ENCODE measurements around the gene ERI3. TPM values are rescaled to one million over a fixed set of nuclear protein-coding genes. Genes with fewer than 3 reads are reported as not detected.

ERI3 gene
- total and polyA plus RNA-seq, 10 of the 15 experiments (the other 5 are each of a cell fraction or from before 2014, with no cell fraction given), result 20.6 to 90.4 (median 41.2) TPM

DNA sequence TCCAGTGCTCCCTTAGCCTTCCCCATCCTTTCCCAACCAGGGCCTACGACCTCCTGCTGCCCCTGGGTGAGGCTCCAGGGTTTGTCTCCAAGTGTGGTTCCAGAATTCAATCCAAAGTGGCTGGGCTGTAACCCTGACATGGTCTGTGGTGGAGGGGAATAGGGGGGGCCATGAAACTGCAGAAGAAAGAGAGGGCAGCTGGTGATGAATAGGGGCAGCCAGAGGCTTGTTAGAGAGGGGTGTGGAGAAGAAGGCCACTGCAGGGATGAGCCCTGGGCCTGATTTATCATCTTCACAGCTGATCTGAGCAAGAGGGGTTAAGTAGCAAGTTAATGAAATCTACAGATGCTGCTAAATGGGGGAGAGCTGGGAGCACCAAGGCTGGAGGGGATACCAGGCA, 12.9 kb upstream of the ERI3 start:
- Histone ChIP-seq H3K4me1 (ENCODE audit: control insufficient read depth, insufficient read depth, low read length) (peaks cover under 1% of the 10 kb centered on the region; the same call in 1 of the 2 replicates), H3K4me3 (no peak overlapping the region), H2AFZ (ENCODE audit: control insufficient read depth, low read depth, low read length) (no peak overlapping the region), H3K27ac (ENCODE audit: control insufficient read depth, insufficient read depth) (no peak overlapping the region), H3K27me3 (replicated peaks in 1 of 2; ENCODE audit: control insufficient read depth in 2 of 2, insufficient read depth in 2 of 2, low read length in 1 of 2) (peaks cover 0 to 1% of the 10 kb centered on the region in 2 experiments; a peak in 1 of 4 replicates), H3K4me2 (ENCODE audit: control insufficient read depth, insufficient read depth) (no peak overlapping the region), H3K36me3 (ENCODE audit: control insufficient read depth in 2 of 2, insufficient read depth in 2 of 2, low read length in 1 of 2) (no peaks in the 10 kb centered on the region), H3K9ac (ENCODE audit: control insufficient read depth, insufficient read depth, low read length) (no peak overlapping the region), H4K20me1 (ENCODE audit: control insufficient read depth, insufficient read depth) (no peaks in the 10 kb centered on the region), H3K79me2 (ENCODE audit: control insufficient read depth, insufficient read depth, low read length) (no peaks in the 10 kb centered on the region), H3K9me3 (replicated peaks; ENCODE audit: control insufficient read depth, insufficient read depth, low read length) (no peaks in the 10 kb centered on the region)
- SMC1A ChIA-PET (ENCODE audit: uncharacterized antibody, unreplicated experiment), result no interaction called here
- FAIRE-seq (no peak), ATAC-seq (no peak), DNase-seq (ENCODE audit: low read depth, low spot score) (no peak)
- no TSS peak for BruUV-seq (replicated peaks)
- TF ChIP-seq HDGF (IDR thresholded peaks at IDR 0.05), result no peak
- no peak for TF ChIP-seq DPF2 (IDR thresholded peaks at IDR 0.05)
- TF ChIP-seq NFYA (IDR thresholded peaks at IDR 0.05; ENCODE audit: borderline replicate concordance, low read depth, low read length), result no peak
- TF ChIP-seq, protein P1, sequence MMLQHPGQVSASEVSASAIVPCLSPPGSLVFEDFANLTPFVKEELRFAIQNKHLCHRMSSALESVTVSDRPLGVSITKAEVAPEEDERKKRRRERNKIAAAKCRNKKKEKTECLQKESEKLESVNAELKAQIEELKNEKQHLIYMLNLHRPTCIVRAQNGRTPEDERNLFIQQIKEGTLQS (IDR thresholded peaks at IDR 0.05; ENCODE audit: borderline replicate concordance, extremely low read depth, low read depth, low read length), result no peak
- no peak for TF ChIP-seq EGR1 (IDR thresholded peaks at IDR 0.05; ENCODE audit: borderline replicate concordance in 1 of 2, low read depth in 2 of 2, low read length in 2 of 2)
- no peak for TF ChIP-seq CBX5 (IDR thresholded peaks at IDR 0.05; ENCODE audit: low read depth)
- no peak for TF ChIP-seq CUX1 (IDR thresholded peaks at IDR 0.05; ENCODE audit: insufficient replicate concordance, low read depth, low read length)
- no peak for TF ChIP-seq REST (IDR thresholded peaks at IDR 0.05; ENCODE audit: low read depth, low read length)
- TF ChIP-seq ZNF24 (IDR thresholded peaks at IDR 0.05), result no peak
- TF ChIP-seq BRCA1 (IDR thresholded peaks at IDR 0.05; ENCODE audit: low read depth, low read length), result no peak
- RAD21 ChIA-PET (ENCODE audit: unreplicated experiment), result no interaction called here
- POLR2A ChIA-PET, result no interaction called here
- intact Hi-C loops (cut with micrococcal nuclease; ENCODE audit: unreplicated experiment) (no loop called here), in situ Hi-C loops (cut with MboI) (no loop called here)
- CTCF ChIA-PET, result no interaction called here
- 0% methylated on average over 1 of the region's 1 CpG for WGBS (ENCODE audit: insufficient coverage, insufficient replicate concordance, low lambda C conversion rate, missing lambda C conversion rate)

Data from GM12878 (cell line).